Peyer's patch (tissue), 4 donors: ENCODE data around the gene CUBN. TPM values are rescaled to one million over a fixed set of nuclear protein-coding genes. Genes with fewer than 3 reads are reported as not detected.

Experiments
- DNase-seq, 3 donors: peaks; one replicate each; pipeline ENCODE4 v3.0.0-alpha.2; 2017 to 2019
- H3K27ac ChIP-seq, 4 donors: fragments of 200-600 bp; sonication (generic); one replicate each; pipeline ENCODE4 v1.5.1; 2016 to 2019
- H3K27me3 ChIP-seq, 2 donors: fragments of 200-600 bp; sonication (generic); one replicate each; pipeline ENCODE4 v1.5.1; 2019
- H3K36me3 ChIP-seq, 3 donors: fragments of 200-600 bp; sonication (generic); one replicate each; pipeline ENCODE4 v1.5.1; 2016 to 2019
- H3K4me1 ChIP-seq, 4 donors: fragments of 200-600 bp; sonication (generic); one replicate each; pipeline ENCODE4 v1.5.1; 2016 to 2019
- H3K4me3 ChIP-seq, 4 donors: fragments of 200-600 bp; sonication (generic); 1 replicate in 3 of 4; 2 replicates in 1 of 4; pipeline ENCODE4 v1.5.1; 2016 to 2019; ENCODE audit warnings: mild to moderate bottlenecking in 1 of 4
- H3K9me3 ChIP-seq, 4 donors: fragments of 200-600 bp; sonication (generic); one replicate each; pipeline ENCODE4 v1.5.1; 2016 to 2019; ENCODE audit warnings: mild to moderate bottlenecking in 1 of 4
- CTCF ChIP-seq, 6 experiments: fragments of 450-650 bp in 4 of 6; fragments of 200-600 bp in 2 of 6; sonication (generic) in 1 of 6; IDR thresholded peaks; one replicate each; pipeline ENCODE4 v1.5.1; 2017 to 2019; ENCODE audit warnings: antibody characterized with exemption in 6 of 6, mild to moderate bottlenecking in 3 of 6, moderate library complexity in 1 of 6
- POLR2A ChIP-seq, 2 donors: fragments of 450-650 bp; IDR thresholded peaks; one replicate each; pipeline ENCODE4 v1.5.1; 2017; ENCODE audit warnings: antibody characterized with exemption in 2 of 2, mild to moderate bottlenecking in 2 of 2, moderate library complexity in 2 of 2
- total RNA-seq, 4 donors: library from RNA; depleted of rRNA; stranded (reverse); fragments of >200 nt; gene quantifications; one replicate each; pipeline ENCODE4 v1.1.0, GENCODE V29; 2016

CUBN gene
- total RNA-seq, 4 donors from 2014 or later: 2.5 to 329 (median 126) TPM

GRCh38 chr10:17092986-17093803, 36.4 kb downstream of the CUBN start:
- no peaks in the 10 kb centered on the region for H3K27me3 ChIP-seq
- TF ChIP-seq CTCF (IDR thresholded peaks at IDR 0.05) (no peak), POLR2A (IDR thresholded peaks at IDR 0.05) (no peak)
- no peaks in the 10 kb centered on the region for H3K36me3 ChIP-seq
- no peak overlapping the region for H3K27ac ChIP-seq
- no peak overlapping the region for H3K4me3 ChIP-seq
- no peaks in the 10 kb centered on the region for H3K9me3 ChIP-seq
- no peaks in the 10 kb centered on the region for H3K4me1 ChIP-seq
- DNase-seq: no peak

GRCh38 chr10:17092216-17092944, 37.2 kb downstream of the CUBN start:
- no peak overlapping the region for H3K4me3 ChIP-seq
- H3K9me3 ChIP-seq: no peaks in the 10 kb centered on the region
- H3K27ac ChIP-seq: no peak overlapping the region
- H3K36me3 ChIP-seq: no peaks in the 10 kb centered on the region
- no peak for DNase-seq
- no peaks in the 10 kb centered on the region for H3K4me1 ChIP-seq
- no peaks in the 10 kb centered on the region for H3K27me3 ChIP-seq
- no peak for TF ChIP-seq POLR2A (IDR thresholded peaks at IDR 0.05)
- no peak for TF ChIP-seq CTCF (IDR thresholded peaks at IDR 0.05)

GRCh38 chr10:17088118-17088806, 41.3 kb downstream of the CUBN start:
- H3K36me3 ChIP-seq: peaks cover 0 to 16% (median 0%) of the 10 kb centered on the region in 3 donors
- no peak overlapping the region for H3K27ac ChIP-seq
- no peaks in the 10 kb centered on the region for H3K27me3 ChIP-seq
- no peaks in the 10 kb centered on the region for H3K4me1 ChIP-seq
- H3K4me3 ChIP-seq: no peak overlapping the region
- TF ChIP-seq POLR2A (IDR thresholded peaks at IDR 0.05): no peak
- no peaks in the 10 kb centered on the region for H3K9me3 ChIP-seq
- DNase-seq: no peak

GRCh38 chr10:17086865-17087367, 42.7 kb downstream of the CUBN start:
- H3K36me3 ChIP-seq: peaks cover 0 to 16% (median 0%) of the 10 kb centered on the region in 3 donors

GRCh38 chr10:17085011-17085725, 44.4 kb downstream of the CUBN start:
- TF ChIP-seq POLR2A (IDR thresholded peaks at IDR 0.05) (no peak), CTCF (IDR thresholded peaks at IDR 0.05) (no peak)
- Histone ChIP-seq H3K27me3 (no peaks in the 10 kb centered on the region), H3K4me1 (no peaks in the 10 kb centered on the region), H3K27ac (no peak overlapping the region), H3K36me3 (peaks cover 0 to 16% (median 0%) of the 10 kb centered on the region in 3 donors), H3K4me3 (no peak overlapping the region), H3K9me3 (no peaks in the 10 kb centered on the region)
- DNase-seq: no peak

More at GRCh38 chr10:17086865-17087367, 42.7 kb downstream of the CUBN start:
- no peaks in the 10 kb centered on the region for H3K4me1 ChIP-seq
- H3K4me3 ChIP-seq: no peak overlapping the region
- TF ChIP-seq CTCF (IDR thresholded peaks at IDR 0.05) (no peak), POLR2A (IDR thresholded peaks at IDR 0.05) (no peak)
- no peak for DNase-seq
- H3K9me3 ChIP-seq: no peaks in the 10 kb centered on the region
- H3K27ac ChIP-seq: no peak overlapping the region
- H3K27me3 ChIP-seq: no peaks in the 10 kb centered on the region
